ENCODE measurements around the gene ZNF205.

DNA sequence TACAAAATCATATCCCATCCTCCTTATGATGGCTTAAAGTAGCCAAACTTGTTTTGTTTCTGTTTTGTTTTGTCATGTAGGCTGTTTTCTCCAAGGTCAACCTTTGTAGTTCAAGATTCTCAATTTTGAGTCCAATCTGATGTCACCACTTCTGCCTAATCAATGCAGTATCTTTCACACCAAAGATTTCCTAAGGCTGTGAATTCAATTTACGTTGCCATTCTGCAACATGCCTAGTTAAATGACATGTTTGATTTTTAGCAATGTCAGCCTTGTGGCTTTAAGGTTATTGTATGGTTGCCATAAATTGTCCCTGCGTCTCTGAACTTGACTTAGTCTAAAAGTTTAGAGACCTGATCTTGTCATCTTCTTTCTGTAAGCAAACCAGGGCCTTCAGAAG is 42.8 kb downstream of the ZNF205 start:
- no peak for TF ChIP-seq POLR2A (IDR thresholded peaks at IDR 0.05)
- TF ChIP-seq EP300 (IDR thresholded peaks at IDR 0.05) = no peak
